HG03159 (cell line): ENCODE results near the gene ADAM12.

Source experiments
- ATAC-seq: cut with Tn5 transposase; IDR thresholded peaks from one replicate; pipeline ENCODE4 v1.9.1; 2021; ENCODE audit warnings: mild to moderate bottlenecking, moderate library complexity; ENCODE audit not compliant: unreplicated experiment

The ADAM12 gene

GRCh38 chr10:126242397-126243260 is 145.6 kb downstream of the ADAM12 start:
- ATAC-seq = no peak

GRCh38 chr10:126240483-126240882 is 147.8 kb downstream of the ADAM12 start:
- no peak for ATAC-seq

- ATAC-seq = no peak
These were observed 148.4 kb downstream of the ADAM12 start for GRCh38 chr10:126239844-126240243.

- no peak for ATAC-seq
These were observed 152.1 kb downstream of the ADAM12 start for GRCh38 chr10:126235979-126236851.

GRCh38 chr10:126235091-126235978 is 152.9 kb downstream of the ADAM12 start:
- ATAC-seq = no peak

GRCh38 chr10:126234630-126235029 is 153.6 kb downstream of the ADAM12 start:
- ATAC-seq = no peak

GRCh38 chr10:126233182-126234148 is 154.8 kb downstream of the ADAM12 start:
- no peak for ATAC-seq

GRCh38 chr10:126230587-126230986 is 157.7 kb downstream of the ADAM12 start:
- ATAC-seq = no peak

GRCh38 chr10:126229686-126230085 is 158.6 kb downstream of the ADAM12 start:
- no peak for ATAC-seq

- ATAC-seq = no peak
These were observed 160.5 kb downstream of the ADAM12 start for GRCh38 chr10:126227762-126228134.

- no peak for ATAC-seq
These were observed 161.1 kb downstream of the ADAM12 start for GRCh38 chr10:126226988-126227761.

- ATAC-seq = no peak
These were observed 162.1 kb downstream of the ADAM12 start for GRCh38 chr10:126226205-126226604.

GRCh38 chr10:126225672-126226008 is 162.6 kb downstream of the ADAM12 start:
- no peak for ATAC-seq

GRCh38 chr10:126224967-126225671 is 163.2 kb downstream of the ADAM12 start:
- ATAC-seq = no peak

GRCh38 chr10:126223512-126224067 is 164.7 kb downstream of the ADAM12 start:
- ATAC-seq = no peak

GRCh38 chr10:126222736-126223511 is 165.4 kb downstream of the ADAM12 start:
- no peak for ATAC-seq

GRCh38 chr10:126221874-126222273 is 166.4 kb downstream of the ADAM12 start:
- no peak for ATAC-seq
